Thoracic aorta (tissue), 2 donors: ENCODE data around the gene GLYATL2. TPM values are rescaled to one million over a fixed set of nuclear protein-coding genes. Genes with fewer than 3 reads are reported as not detected.

Experiments
- ATAC-seq: fragments of 150-250 bp; one replicate; pipeline ENCODE4 v1.8.0; 2017; ENCODE audit warnings: low read depth; ENCODE audit not compliant: insufficient number of reproducible peaks, low FRiP score
- DNase-seq: peaks from one replicate; pipeline ENCODE4 v3.0.0-alpha.2; 2020; ENCODE audit warnings: low spot score
- H3K27ac ChIP-seq, 2 donors: fragments of 200-600 bp; sonication (generic); 1 replicate in 1 of 2; 2 replicates in 1 of 2; pipeline ENCODE4 v1.5.1; 2016; ENCODE audit warnings: mild to moderate bottlenecking in 2 of 2, moderate library complexity in 2 of 2
- H3K27me3 ChIP-seq: fragments of 200-600 bp; sonication (generic); replicated peaks from 2 replicates; pipeline ENCODE4 v1.6.0; 2016; ENCODE audit warnings: mild to moderate bottlenecking; ENCODE audit not compliant: insufficient read depth
- H3K36me3 ChIP-seq: fragments of 200-600 bp; sonication (generic); one replicate; pipeline ENCODE4 v1.5.1; 2016
- H3K4me1 ChIP-seq, 2 donors: fragments of 200-600 bp; sonication (generic); 1 replicate in 1 of 2; 2 replicates in 1 of 2; pipeline versions ENCODE4 v1.5.1 to v1.6.0; 2016; ENCODE audit warnings: low read depth in 2 of 2, mild to moderate bottlenecking in 1 of 2; ENCODE audit not compliant: control insufficient read depth in 1 of 2
- H3K4me3 ChIP-seq: fragments of 200-600 bp; sonication (generic); 2 replicates; pipeline ENCODE4 v1.5.1; 2016; ENCODE audit warnings: mild to moderate bottlenecking
- H3K9me3 ChIP-seq: fragments of 200-600 bp; sonication (generic); 2 replicates; pipeline ENCODE4 v1.5.1; 2016
- total RNA-seq, 2 donors: library from RNA; depleted of rRNA; stranded (reverse); fragments of >200 nt; gene quantifications; one replicate each; pipeline versions ENCODE4 v1.1.0 to v1.2.3, GENCODE V29; 2016
- TF ChIP-seq, protein P1 (sequence below): fragments of 200-600 bp; sonication (generic); IDR thresholded peaks from one replicate; pipeline ENCODE4 v1.5.1; 2019; ENCODE audit warnings: antibody characterized with exemption

The GLYATL2 gene
- total RNA-seq, 2 donors from 2014 or later: not detected

DNA sequence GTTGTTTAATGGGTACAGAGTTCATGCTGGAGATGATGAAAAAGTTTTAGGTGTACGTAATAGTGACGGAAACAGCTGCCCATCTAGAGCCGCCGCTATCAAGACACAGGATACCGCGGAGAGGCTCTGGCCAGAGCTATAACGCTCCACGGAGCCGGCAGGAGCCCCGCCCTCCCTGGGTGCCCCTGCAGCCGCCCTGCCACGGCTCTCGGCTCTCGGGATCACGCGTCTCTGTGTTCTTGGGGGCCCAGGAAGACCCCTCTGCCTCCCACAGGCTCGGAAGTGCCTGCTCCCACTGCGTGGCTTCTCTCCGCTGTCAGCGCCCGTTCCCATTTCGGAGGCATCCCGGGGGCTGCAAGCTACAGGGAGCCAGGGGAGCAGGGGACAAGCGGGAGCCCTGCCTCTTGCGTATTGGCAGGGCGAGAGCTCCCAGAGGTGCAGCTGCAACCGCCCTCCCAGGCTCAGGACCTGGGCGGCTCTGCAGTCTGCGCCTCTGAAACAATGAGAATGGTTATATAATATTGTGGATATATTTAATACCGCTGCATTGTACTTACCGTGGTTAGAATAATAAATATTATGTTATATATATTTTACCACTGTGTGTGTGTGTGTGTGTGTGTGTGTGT lies 13.7 kb downstream of the GLYATL2 start:
- H3K27me3 ChIP-seq: no peaks in the 10 kb centered on the region
- no peaks in the 10 kb centered on the region for H3K9me3 ChIP-seq
- H3K4me1 ChIP-seq: no peaks in the 10 kb centered on the region
- H3K36me3 ChIP-seq: no peaks in the 10 kb centered on the region
- H3K4me3 ChIP-seq: no peak overlapping the region
- H3K27ac ChIP-seq: no peak overlapping the region
- DNase-seq (no peak), ATAC-seq (no peak)
- TF ChIP-seq, protein P1, sequence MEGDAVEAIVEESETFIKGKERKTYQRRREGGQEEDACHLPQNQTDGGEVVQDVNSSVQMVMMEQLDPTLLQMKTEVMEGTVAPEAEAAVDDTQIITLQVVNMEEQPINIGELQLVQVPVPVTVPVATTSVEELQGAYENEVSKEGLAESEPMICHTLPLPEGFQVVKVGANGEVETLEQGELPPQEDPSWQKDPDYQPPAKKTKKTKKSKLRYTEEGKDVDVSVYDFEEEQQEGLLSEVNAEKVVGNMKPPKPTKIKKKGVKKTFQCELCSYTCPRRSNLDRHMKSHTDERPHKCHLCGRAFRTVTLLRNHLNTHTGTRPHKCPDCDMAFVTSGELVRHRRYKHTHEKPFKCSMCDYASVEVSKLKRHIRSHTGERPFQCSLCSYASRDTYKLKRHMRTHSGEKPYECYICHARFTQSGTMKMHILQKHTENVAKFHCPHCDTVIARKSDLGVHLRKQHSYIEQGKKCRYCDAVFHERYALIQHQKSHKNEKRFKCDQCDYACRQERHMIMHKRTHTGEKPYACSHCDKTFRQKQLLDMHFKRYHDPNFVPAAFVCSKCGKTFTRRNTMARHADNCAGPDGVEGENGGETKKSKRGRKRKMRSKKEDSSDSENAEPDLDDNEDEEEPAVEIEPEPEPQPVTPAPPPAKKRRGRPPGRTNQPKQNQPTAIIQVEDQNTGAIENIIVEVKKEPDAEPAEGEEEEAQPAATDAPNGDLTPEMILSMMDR: no peak

DNA sequence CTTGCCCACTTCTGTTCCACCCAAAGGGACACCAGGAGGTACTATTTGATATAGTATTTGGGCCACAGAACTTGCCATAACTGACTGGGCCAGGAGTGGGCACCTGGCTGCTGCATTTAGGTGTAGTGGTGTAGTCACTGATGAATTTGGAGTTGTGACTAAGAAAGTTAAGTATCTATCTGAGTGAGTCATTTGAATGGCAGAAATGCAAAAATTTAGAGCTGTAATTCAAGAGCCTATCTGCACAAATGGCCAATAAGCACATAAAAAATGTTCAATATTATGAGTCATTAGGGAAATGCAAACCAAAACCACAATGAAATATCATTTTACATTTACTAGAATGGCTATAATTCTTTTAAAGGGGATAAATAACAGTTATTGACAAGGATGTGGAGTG lies 14.7 kb downstream of the GLYATL2 start:
- no peak overlapping the region for H3K27ac ChIP-seq
- no peak overlapping the region for H3K4me3 ChIP-seq
- H3K9me3 ChIP-seq: no peaks in the 10 kb centered on the region
- TF ChIP-seq, protein P1: no peak
- DNase-seq: no peak
- no peak for ATAC-seq
- H3K4me1 ChIP-seq: no peaks in the 10 kb centered on the region
- H3K27me3 ChIP-seq: no peaks in the 10 kb centered on the region
- H3K36me3 ChIP-seq: no peaks in the 10 kb centered on the region

DNA sequence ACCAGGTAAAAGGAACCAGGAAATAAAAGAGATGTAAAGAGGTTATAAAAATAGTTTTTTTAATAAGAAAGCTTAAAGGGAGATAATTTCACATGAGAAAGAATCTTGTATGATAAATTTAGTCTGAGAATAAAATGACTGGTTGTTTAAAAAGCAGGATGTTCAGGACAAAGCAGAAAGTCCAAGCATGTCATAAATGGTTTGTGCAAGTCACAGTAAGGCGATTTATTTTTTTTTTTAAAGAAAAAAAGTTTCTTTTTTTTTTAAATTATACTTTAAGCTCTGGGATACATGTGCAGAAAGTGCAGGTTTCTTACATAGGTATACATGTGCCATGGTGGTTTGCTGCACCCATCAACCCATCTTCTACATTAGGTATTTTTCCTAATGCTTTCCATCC lies 30.8 kb downstream of the GLYATL2 start:
- Histone ChIP-seq H3K27ac (no peak overlapping the region), H3K4me3 (no peak overlapping the region), H3K4me1 (no peaks in the 10 kb centered on the region), H3K9me3 (peaks cover 15% of the 10 kb centered on the region), H3K27me3 (no peaks in the 10 kb centered on the region), H3K36me3 (no peaks in the 10 kb centered on the region)
- DNase-seq: no peak
- TF ChIP-seq, protein P1: no peak
- ATAC-seq: no peak

DNA sequence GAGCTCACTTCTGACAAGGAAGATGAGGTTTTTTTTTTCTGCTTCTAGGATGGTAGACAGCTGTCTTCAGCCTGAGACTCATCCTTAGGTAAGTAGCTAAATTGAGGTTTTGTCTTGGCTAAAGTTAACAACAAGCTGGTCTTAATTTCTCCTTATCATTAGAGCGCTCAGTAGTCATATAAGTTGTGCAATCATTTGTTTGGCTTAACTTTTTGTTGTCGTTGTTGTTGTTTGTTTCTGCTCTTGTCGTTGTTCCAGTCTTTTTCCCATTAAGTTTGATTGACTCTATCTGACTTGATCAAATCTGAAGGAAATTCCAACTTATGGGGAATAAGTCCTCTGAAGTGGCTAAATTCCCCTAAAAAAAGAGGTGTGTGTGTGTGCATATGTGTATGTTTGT lies 33.0 kb downstream of the GLYATL2 start:
- H3K4me3 ChIP-seq: no peak overlapping the region
- no peaks in the 10 kb centered on the region for H3K4me1 ChIP-seq
- H3K36me3 ChIP-seq: no peaks in the 10 kb centered on the region
- TF ChIP-seq, protein P1: no peak
- no peak for ATAC-seq
- DNase-seq: no peak
- H3K27me3 ChIP-seq: no peaks in the 10 kb centered on the region
- peaks cover 15% of the 10 kb centered on the region for H3K9me3 ChIP-seq
- H3K27ac ChIP-seq: no peak overlapping the region

DNA sequence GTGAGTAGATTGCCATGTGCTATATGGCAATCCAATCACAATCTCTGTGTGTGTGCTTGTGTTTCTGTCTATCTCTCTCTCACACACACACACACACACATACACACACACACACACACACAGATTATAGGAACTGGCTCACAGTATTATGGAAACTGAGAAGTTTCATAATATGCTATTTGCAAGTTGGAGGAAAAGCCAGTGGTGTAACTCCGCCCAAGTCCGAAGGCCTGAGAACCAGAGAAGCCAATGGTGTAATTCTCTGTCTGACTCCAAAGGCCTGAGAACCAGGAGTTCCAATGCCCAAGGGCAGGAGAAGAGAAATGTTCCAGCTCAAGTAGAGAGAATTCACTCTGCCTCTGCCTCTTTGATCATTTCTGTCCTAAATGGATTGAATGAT lies 37.2 kb downstream of the GLYATL2 start:
- Histone ChIP-seq H3K27ac (no peak overlapping the region), H3K27me3 (no peaks in the 10 kb centered on the region), H3K36me3 (no peaks in the 10 kb centered on the region), H3K9me3 (no peaks in the 10 kb centered on the region), H3K4me1 (no peaks in the 10 kb centered on the region), H3K4me3 (no peak overlapping the region)
- TF ChIP-seq, protein P1: no peak
- ATAC-seq (no peak), DNase-seq (no peak)
